ENCODE measurements around the gene PTK6. TPM values are rescaled to one million over a fixed set of nuclear protein-coding genes. Genes with fewer than 3 reads are reported as not detected.

The PTK6 gene
- total RNA-seq, 2 experiments from 2014 or later = 0.13 to 2.0 TPM

GRCh38 chr20:63565699-63566335, 28.6 kb upstream of the PTK6 start:
- H3K9me2 ChIP-seq (ENCODE audit: insufficient read depth, low read length) = no peaks in the 10 kb centered on the region
- TF ChIP-seq EZH2phosphoT487 (IDR thresholded peaks at IDR 0.05; ENCODE audit: borderline replicate concordance, low read depth, low read length) (no peak), CTCF (conservative IDR thresholded peaks at IDR 0.05; ENCODE audit: low read length) (no peak)
- POLR2A ChIA-PET = no interaction called here
- H3K4me3 ChIP-seq (ENCODE audit: low read depth, low read length, poor library complexity, severe bottlenecking) = no peak overlapping the region
- no peaks in the 10 kb centered on the region for H3K9me3 ChIP-seq (ENCODE audit: low read length)
- no peaks in the 10 kb centered on the region for H4K20me1 ChIP-seq (ENCODE audit: insufficient read depth, low read length)
- H3K36me3 ChIP-seq (ENCODE audit: insufficient read depth, low read length) = no peaks in the 10 kb centered on the region
- intact Hi-C loops (cut with micrococcal nuclease; ENCODE audit: unreplicated experiment) = no loop called here
- H3K79me2 ChIP-seq (ENCODE audit: insufficient read depth, low read depth, low read length) = no peaks in the 10 kb centered on the region
- no TSS peak for BruUV-seq (replicated peaks)
- no peak overlapping the region for H2AFZ ChIP-seq (ENCODE audit: low read length)
- peaks cover 12% of the 10 kb centered on the region for H3K4me1 ChIP-seq (ENCODE audit: insufficient read depth, low read length, poor library complexity, severe bottlenecking)
- CTCF ChIA-PET (ENCODE audit: unreplicated experiment) = no interaction called here
- H3K27ac ChIP-seq (ENCODE audit: low read depth, low read length, poor library complexity, severe bottlenecking) = no peak overlapping the region
- DNase-seq (ENCODE audit: low spot score) = no peak
- no peak overlapping the region for H3K4me2 ChIP-seq (ENCODE audit: low read length)

GRCh38 chr20:63565021-63565698, 28.0 kb upstream of the PTK6 start:
- no peak overlapping the region for H2AFZ ChIP-seq (ENCODE audit: low read length)
- H4K20me1 ChIP-seq (ENCODE audit: insufficient read depth, low read length) = no peaks in the 10 kb centered on the region
- TF ChIP-seq EZH2phosphoT487 (IDR thresholded peaks at IDR 0.05; ENCODE audit: borderline replicate concordance, low read depth, low read length) = no peak
- BruUV-seq (replicated peaks) = no TSS peak
- ChIA-PET POLR2A (no interaction called here), CTCF (ENCODE audit: unreplicated experiment) (interaction anchor here (0.5 kb wide), 1 partner anchor 12 kb away, joined by 3 read pairs; no protein-coding TSS in a partner anchor)
- no peak overlapping the region for H3K27ac ChIP-seq (ENCODE audit: low read depth, low read length, poor library complexity, severe bottlenecking)
- no peaks in the 10 kb centered on the region for H3K9me3 ChIP-seq (ENCODE audit: low read length)
- H3K79me2 ChIP-seq (ENCODE audit: insufficient read depth, low read depth, low read length) = no peaks in the 10 kb centered on the region
- no peak overlapping the region for H3K4me2 ChIP-seq (ENCODE audit: low read length)
- H3K36me3 ChIP-seq (ENCODE audit: insufficient read depth, low read length) = no peaks in the 10 kb centered on the region
- intact Hi-C loops (cut with micrococcal nuclease; ENCODE audit: unreplicated experiment) = no loop called here
- no peak overlapping the region for H3K4me3 ChIP-seq (ENCODE audit: low read depth, low read length, poor library complexity, severe bottlenecking)
- peaks cover 12% of the 10 kb centered on the region for H3K4me1 ChIP-seq (ENCODE audit: insufficient read depth, low read length, poor library complexity, severe bottlenecking)
- no peaks in the 10 kb centered on the region for H3K9me2 ChIP-seq (ENCODE audit: insufficient read depth, low read length)
- DNase-seq (ENCODE audit: low spot score) = no peak

- Histone ChIP-seq H3K36me3 (ENCODE audit: insufficient read depth, low read length) (no peaks in the 10 kb centered on the region), H3K27ac (ENCODE audit: low read depth, low read length, poor library complexity, severe bottlenecking) (no peak overlapping the region), H3K9me3 (ENCODE audit: low read length) (no peaks in the 10 kb centered on the region), H2AFZ (ENCODE audit: low read length) (no peak overlapping the region), H3K9me2 (ENCODE audit: insufficient read depth, low read length) (no peaks in the 10 kb centered on the region), H4K20me1 (ENCODE audit: insufficient read depth, low read length) (no peaks in the 10 kb centered on the region), H3K4me1 (ENCODE audit: insufficient read depth, low read length, poor library complexity, severe bottlenecking) (peaks cover 12% of the 10 kb centered on the region), H3K4me2 (ENCODE audit: low read length) (no peak overlapping the region), H3K79me2 (ENCODE audit: insufficient read depth, low read depth, low read length) (no peaks in the 10 kb centered on the region), H3K4me3 (ENCODE audit: low read depth, low read length, poor library complexity, severe bottlenecking) (no peak overlapping the region)
- intact Hi-C loops (cut with micrococcal nuclease; ENCODE audit: unreplicated experiment) = no loop called here
- ChIA-PET CTCF (ENCODE audit: unreplicated experiment) (no interaction called here), POLR2A (no interaction called here)
- no TSS peak for BruUV-seq (replicated peaks)
- TF ChIP-seq CTCF (conservative IDR thresholded peaks at IDR 0.05; ENCODE audit: low read length) (no peak), EZH2phosphoT487 (IDR thresholded peaks at IDR 0.05; ENCODE audit: borderline replicate concordance, low read depth, low read length) (no peak)
- no peak for DNase-seq (ENCODE audit: low spot score)
Measured at GRCh38 chr20:63564036-63564810, 27.0 kb upstream of the PTK6 start.
